HepG2 (cell line): ENCODE measurements around the gene NID1. TPM values are rescaled to one million over a fixed set of nuclear protein-coding genes. Genes with fewer than 3 reads are reported as not detected.

Experiments used
- HMGA1 ChIP-seq: sonication (generic); formaldehyde crosslinking; conservative IDR thresholded peaks from 2 replicates; pipeline ENCODE4 v1.4.0; 2020; ENCODE audit warnings: missing genetic modification reagents
- MEIS1 ChIP-seq: sonication (generic); formaldehyde crosslinking; IDR thresholded peaks from 2 replicates; pipeline ENCODE4 v1.9.0; 2021; ENCODE audit warnings: mild to moderate bottlenecking, missing genetic modification reagents, moderate library complexity, borderline replicate concordance
- MTF2 ChIP-seq: sonication (generic); formaldehyde crosslinking; IDR thresholded peaks from 2 replicates; pipeline ENCODE4 v1.5.0; 2020; ENCODE audit warnings: missing genetic modification reagents, borderline replicate concordance
- NCOA1 ChIP-seq: sonication (generic); formaldehyde crosslinking; IDR thresholded peaks from 2 replicates; pipeline ENCODE4 v1.9.0; 2021; ENCODE audit warnings: missing genetic modification reagents
- POLR2A ChIP-seq, 2 experiments: IDR thresholded peaks; 2 replicates each; pipeline ENCODE4 v1.6.1; 2011; ENCODE audit warnings: low read depth in 2 of 2, low read length in 2 of 2, mild to moderate bottlenecking in 1 of 2, moderate library complexity in 1 of 2; ENCODE audit not compliant: insufficient read depth in 1 of 2
- STAG1 ChIP-seq: sonication (generic); formaldehyde crosslinking; IDR thresholded peaks from 2 replicates; pipeline ENCODE4 v1.4.0; 2020; ENCODE audit warnings: missing genetic modification reagents
- TBP ChIP-seq: sonication (generic); formaldehyde crosslinking; IDR thresholded peaks from 2 replicates; pipeline ENCODE4 v1.5.0; 2020; ENCODE audit warnings: missing genetic modification reagents
- ZFP82 ChIP-seq: sonication (generic); formaldehyde crosslinking; IDR thresholded peaks from 2 replicates; pipeline ENCODE4 v1.5.1; 2020; ENCODE audit warnings: mild to moderate bottlenecking, missing genetic modification reagents, borderline replicate concordance
- ZNF383 ChIP-seq: sonication (generic); formaldehyde crosslinking; IDR thresholded peaks from 2 replicates; pipeline ENCODE4 v1.4.0; 2020; ENCODE audit warnings: missing genetic modification reagents, mild to moderate bottlenecking, borderline replicate concordance
- ZNF652 ChIP-seq: IDR thresholded peaks from 2 replicates; pipeline ENCODE4 v1.6.1; 2016; ENCODE audit warnings: low read depth, borderline replicate concordance
- ZNF724P ChIP-seq: sonication (generic); formaldehyde crosslinking; IDR thresholded peaks from 2 replicates; pipeline ENCODE4 v1.8.0; 2022; ENCODE audit warnings: missing genetic modification reagents, borderline replicate concordance
- ZNF83 ChIP-seq: sonication (generic); formaldehyde crosslinking; IDR thresholded peaks from 2 replicates; pipeline ENCODE4 v1.4.0; 2020; ENCODE audit warnings: missing genetic modification reagents, mild to moderate bottlenecking, borderline replicate concordance
- ZSCAN5A ChIP-seq: sonication (generic); formaldehyde crosslinking; IDR thresholded peaks from 2 replicates; pipeline ENCODE4 v1.8.0; 2022; ENCODE audit warnings: mild to moderate bottlenecking, missing genetic modification reagents, borderline replicate concordance
- polyA plus RNA-seq, 8 experiments: library from polyadenylated mRNA; depleted of rRNA in 3 of 8; stranded (reverse) in 7 of 8; unstranded in 1 of 8; fragments of >200 nt; fragmentation: Illumina TruSeq in 4 of 8; extraction: Trizol in 4 of 8; gene quantifications; 2 replicates each; pipeline versions ENCODE4 v1.2.1 to v1.2.3, GENCODE V29; 2011 to 2016; ENCODE audit warnings: low read depth in 4 of 8, missing spikeins in 1 of 8, mixed read lengths in 1 of 8; ENCODE audit not compliant: insufficient read depth in 1 of 8
- total RNA-seq, 5 experiments: library from RNA; depleted of rRNA; stranded (reverse); fragments of >200 nt; fragmentation: Illumina TruSeq; extraction: Trizol; gene quantifications; 2 replicates each; pipeline ENCODE4 v1.2.3, GENCODE V29; 2016; ENCODE audit warnings: low read depth in 1 of 5
- TF ChIP-seq, protein P1 (sequence below): sonication (generic); formaldehyde crosslinking; IDR thresholded peaks from 2 replicates; pipeline ENCODE4 v1.5.1; 2020; ENCODE audit warnings: missing genetic modification reagents, mild to moderate bottlenecking, borderline replicate concordance
- TF ChIP-seq, protein P2 (sequence below): sonication (generic); formaldehyde crosslinking; IDR thresholded peaks from 2 replicates; pipeline ENCODE4 v1.5.1; 2020; ENCODE audit warnings: missing genetic modification reagents, mild to moderate bottlenecking, borderline replicate concordance

Gene NID1
- total and polyA plus RNA-seq, 2 of the 13 experiments (the other 11 are each of a cell fraction or from before 2014, with no cell fraction given) = 50.2 to 56.1 TPM

DNA sequence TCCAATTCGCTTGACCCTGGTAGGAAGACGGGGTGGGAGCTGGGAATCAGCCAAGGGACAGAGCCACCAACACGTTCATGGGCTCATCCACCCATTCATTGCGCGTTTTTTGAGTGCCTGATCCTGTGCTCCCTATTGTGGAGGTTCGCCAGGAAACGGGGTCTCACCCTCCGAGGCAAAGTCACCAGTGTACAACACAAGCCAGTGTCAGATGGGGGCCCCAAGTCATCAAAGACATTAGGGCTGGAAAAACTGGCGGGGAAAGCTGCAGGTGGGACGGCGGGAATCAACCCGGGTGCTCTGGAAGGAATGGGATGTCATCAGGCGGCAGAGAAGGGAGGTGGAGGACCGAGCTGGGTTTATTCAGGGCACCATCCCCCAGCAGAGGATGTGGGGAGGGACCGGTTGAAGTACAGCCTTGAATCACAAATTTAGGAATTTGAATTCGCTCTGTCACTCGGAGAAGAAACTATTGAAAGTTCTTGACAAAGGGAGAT is 667 bp upstream of the NID1 start (continued):
- 0 out of 4 replicates have a peak, but pooled peaks of 1 of the 2 experiments have one; percentile 6 for TF ChIP-seq POLR2A (IDR thresholded peaks at IDR 0.05; ENCODE audit: insufficient read depth in 1 of 2, low read depth in 2 of 2, low read length in 2 of 2)
- no peak for TF ChIP-seq HMGA1 (CRISPR knock-in tag)
- 0 out of 2 replicates have a peak, but pooled peaks have one; percentile 8 for TF ChIP-seq ZNF724P
- peak; percentile 2; the same call in 1 of the 2 replicates for TF ChIP-seq ZFP82 (CRISPR knock-in tag)
- no peak for TF ChIP-seq ZNF652 (CRISPR knock-in tag)
- TF ChIP-seq ZSCAN5A = no peak
- TF ChIP-seq MTF2 (CRISPR knock-in tag) = 0 out of 2 replicates have a peak, but pooled peaks have one; percentile 31
- 0 out of 2 replicates have a peak, but pooled peaks have one; percentile 2 for TF ChIP-seq MEIS1 (CRISPR knock-in tag)
- TF ChIP-seq, protein P1, sequence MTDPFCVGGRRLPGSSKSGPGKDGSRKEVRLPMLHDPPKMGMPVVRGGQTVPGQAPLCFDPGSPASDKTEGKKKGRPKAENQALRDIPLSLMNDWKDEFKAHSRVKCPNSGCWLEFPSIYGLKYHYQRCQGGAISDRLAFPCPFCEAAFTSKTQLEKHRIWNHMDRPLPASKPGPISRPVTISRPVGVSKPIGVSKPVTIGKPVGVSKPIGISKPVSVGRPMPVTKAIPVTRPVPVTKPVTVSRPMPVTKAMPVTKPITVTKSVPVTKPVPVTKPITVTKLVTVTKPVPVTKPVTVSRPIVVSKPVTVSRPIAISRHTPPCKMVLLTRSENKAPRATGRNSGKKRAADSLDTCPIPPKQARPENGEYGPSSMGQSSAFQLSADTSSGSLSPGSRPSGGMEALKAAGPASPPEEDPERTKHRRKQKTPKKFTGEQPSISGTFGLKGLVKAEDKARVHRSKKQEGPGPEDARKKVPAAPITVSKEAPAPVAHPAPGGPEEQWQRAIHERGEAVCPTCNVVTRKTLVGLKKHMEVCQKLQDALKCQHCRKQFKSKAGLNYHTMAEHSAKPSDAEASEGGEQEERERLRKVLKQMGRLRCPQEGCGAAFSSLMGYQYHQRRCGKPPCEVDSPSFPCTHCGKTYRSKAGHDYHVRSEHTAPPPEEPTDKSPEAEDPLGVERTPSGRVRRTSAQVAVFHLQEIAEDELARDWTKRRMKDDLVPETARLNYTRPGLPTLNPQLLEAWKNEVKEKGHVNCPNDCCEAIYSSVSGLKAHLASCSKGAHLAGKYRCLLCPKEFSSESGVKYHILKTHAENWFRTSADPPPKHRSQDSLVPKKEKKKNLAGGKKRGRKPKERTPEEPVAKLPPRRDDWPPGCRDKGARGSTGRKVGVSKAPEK (CRISPR knock-in tag) = 0 out of 2 replicates have a peak, but pooled peaks have one; percentile 8
- no peak for TF ChIP-seq STAG1 (CRISPR knock-in tag)
- 0 out of 2 replicates have a peak, but pooled peaks have one; percentile 73 for TF ChIP-seq ZNF83
- 0 out of 2 replicates have a peak, but pooled peaks have one; percentile 33 for TF ChIP-seq ZNF383 (CRISPR knock-in tag)
- no peak for TF ChIP-seq TBP
- 0 out of 2 replicates have a peak, but pooled peaks have one; percentile 69 for TF ChIP-seq NCOA1 (CRISPR knock-in tag)
- TF ChIP-seq, protein P2, sequence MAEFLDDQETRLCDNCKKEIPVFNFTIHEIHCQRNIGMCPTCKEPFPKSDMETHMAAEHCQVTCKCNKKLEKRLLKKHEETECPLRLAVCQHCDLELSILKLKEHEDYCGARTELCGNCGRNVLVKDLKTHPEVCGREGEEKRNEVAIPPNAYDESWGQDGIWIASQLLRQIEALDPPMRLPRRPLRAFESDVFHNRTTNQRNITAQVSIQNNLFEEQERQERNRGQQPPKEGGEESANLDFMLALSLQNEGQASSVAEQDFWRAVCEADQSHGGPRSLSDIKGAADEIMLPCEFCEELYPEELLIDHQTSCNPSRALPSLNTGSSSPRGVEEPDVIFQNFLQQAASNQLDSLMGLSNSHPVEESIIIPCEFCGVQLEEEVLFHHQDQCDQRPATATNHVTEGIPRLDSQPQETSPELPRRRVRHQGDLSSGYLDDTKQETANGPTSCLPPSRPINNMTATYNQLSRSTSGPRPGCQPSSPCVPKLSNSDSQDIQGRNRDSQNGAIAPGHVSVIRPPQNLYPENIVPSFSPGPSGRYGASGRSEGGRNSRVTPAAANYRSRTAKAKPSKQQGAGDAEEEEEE (CRISPR knock-in tag) = no peak
